SK-N-MC (cell line): ENCODE results near the gene MT1X.

Source experiments
- EZH2 ChIP-seq: fragments of 200-600 bp; sonication (generic); IDR thresholded peaks from one replicate; pipeline ENCODE4 v1.6.1; 2017; ENCODE audit warnings: antibody characterized with exemption
- FOXP2 ChIP-seq: optimal IDR thresholded peaks from 2 replicates; pipeline ENCODE3; 2011; ENCODE audit warnings: mild to moderate bottlenecking, moderate library complexity; ENCODE audit not compliant: insufficient read depth; ENCODE audit errors: extremely low read length, control extremely low read depth
- POLR2AphosphoS5 ChIP-seq: IDR thresholded peaks from 2 replicates; pipeline ENCODE4 v1.6.1; 2012; ENCODE audit warnings: mild to moderate bottlenecking, low read depth, low read length, borderline replicate concordance

DNA sequence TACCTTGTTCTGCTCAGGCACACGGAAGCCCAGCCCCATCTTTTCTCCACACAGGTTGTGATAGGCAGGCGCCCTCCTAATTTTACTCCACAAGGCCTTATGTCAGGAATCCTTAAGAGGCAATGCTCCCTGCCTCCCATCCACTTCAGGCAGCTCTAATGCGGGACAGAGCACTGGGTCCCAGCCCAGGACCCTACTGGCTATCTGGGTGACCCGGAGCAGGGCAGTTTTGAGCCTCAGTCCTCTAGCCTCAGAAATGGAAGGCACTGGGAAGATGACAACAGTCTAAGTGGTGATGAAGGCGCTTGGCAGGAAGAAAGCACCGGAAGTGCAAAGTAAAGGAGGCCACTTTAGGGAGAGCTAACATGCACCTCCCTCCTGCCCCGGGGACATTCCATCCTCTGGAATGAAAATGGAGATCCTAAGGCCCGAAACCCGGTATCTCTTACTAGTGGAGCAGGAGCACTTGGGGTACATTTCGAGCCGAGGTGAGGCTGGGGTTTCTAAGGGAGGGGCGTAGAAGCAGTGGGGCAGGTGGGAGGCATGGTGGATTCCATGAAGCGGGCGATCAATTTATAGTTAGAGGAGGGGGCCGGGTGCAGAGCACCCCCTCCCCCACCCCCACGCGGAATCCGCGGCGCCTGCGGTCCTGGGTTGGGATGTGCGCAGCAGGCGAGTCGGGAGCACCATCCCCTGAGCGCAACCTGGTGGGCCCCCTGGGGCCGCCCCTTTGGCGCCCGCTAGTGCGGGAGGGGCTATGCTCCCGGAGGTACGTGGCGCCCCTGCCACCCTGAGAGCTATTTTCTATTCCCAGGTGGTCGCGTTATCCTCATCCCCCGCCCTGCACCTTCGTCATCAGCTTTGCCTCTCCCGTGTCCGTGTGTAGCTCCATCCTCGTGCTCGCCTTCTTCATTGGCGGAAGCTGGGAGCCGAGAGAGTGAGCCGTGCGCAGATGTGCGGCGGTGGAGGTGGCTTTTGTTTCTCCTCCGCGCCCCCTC, 19.6 kb upstream of the MT1X start:
- TF ChIP-seq POLR2AphosphoS5 (no peak), EZH2 (no peak), FOXP2 (no peak)
